ENCODE data around the gene SFI1. TPM values are rescaled to one million over a fixed set of nuclear protein-coding genes. Genes with fewer than 3 reads are reported as not detected.

Gene SFI1
- total and polyA plus RNA-seq, 2 of the 8 experiments (the other 6 are each of a cell fraction or from before 2014, with no cell fraction given), result 10.4 to 30.1 TPM

GRCh38 chr22:31489632-31490495 lies 6.5 kb upstream of the SFI1 start, which contains the start of gene EIF4ENIF1 (continued):
- TF ChIP-seq CHD7 (IDR thresholded peaks at IDR 0.05; ENCODE audit: insufficient replicate concordance, low read length) (no peak), BACH1 (IDR thresholded peaks at IDR 0.05; ENCODE audit: low read length) (peak; percentile 68), MAFK (IDR thresholded peaks at IDR 0.05; ENCODE audit: low read depth, low read length) (no peak), CHD2 (IDR thresholded peaks at IDR 0.05; ENCODE audit: low read length) (no peak), E2F6 (IDR thresholded peaks at IDR 0.05) (no peak), CBX8 (IDR thresholded peaks at IDR 0.05; ENCODE audit: borderline replicate concordance, low read depth, low read length) (no peak), SIN3A (conservative IDR thresholded peaks at IDR 0.05 in 1 of 2, IDR thresholded peaks at IDR 0.05 in 1 of 2; ENCODE audit: low read depth in 1 of 2, low read length in 2 of 2) (peak in 1 of 2 experiments; percentile 55; a peak in 1 of 4 replicates), KDM4A (IDR thresholded peaks at IDR 0.05; ENCODE audit: low read depth, low read length, severe bottlenecking) (peak; percentile 89), CHD1 (IDR thresholded peaks at IDR 0.05; ENCODE audit: low read depth, low read length) (no peak)
